A673 (cell line): Measurements from ENCODE around the gene CIP2A. TPM values are rescaled to one million over a fixed set of nuclear protein-coding genes. Genes with fewer than 3 reads are reported as not detected.

ENCODE experiments used
- BruUV-seq: library from RNA; stranded (reverse); fragments of 400-500 nt; replicated peaks from 2 replicates; lab custom pipeline; 2021; lab: Mats Ljungman, UMichigan
- CTCF ChIA-PET: fragments of 300-600 bp; sonication (Branson Sonifier 250); formaldehyde crosslinking; loops from one replicate; lab custom pipeline; 2022; ENCODE audit warnings: antibody characterized with exemption; lab: Charles Lee
- POLR2A ChIA-PET: fragments of 300-600 bp; sonication (Branson Sonifier 250); formaldehyde crosslinking; loops from one replicate; lab custom pipeline; 2022; ENCODE audit warnings: antibody characterized with exemption; ENCODE audit not compliant: low non-redundant PET; lab: Charles Lee
- DNase-seq: peaks from one replicate; pipeline ENCODE4 v3.0.0-alpha.2; 2015; ENCODE audit warnings: low spot score
- H3K27ac ChIP-seq: fragments of 200-600 bp; sonication (generic); 2 replicates; pipeline ENCODE4 v1.5.1; 2016; ENCODE audit warnings: mixed run types, low read depth, mild to moderate bottlenecking, mixed read lengths, antibody characterized with exemption, low read length; ENCODE audit not compliant: poor library complexity, severe bottlenecking
- H3K27me3 ChIP-seq: fragments of 200-600 bp; sonication (generic); replicated peaks from 2 replicates; pipeline ENCODE4 v1.6.1; 2017; ENCODE audit warnings: mixed run types, low read depth, mild to moderate bottlenecking, mixed read lengths, antibody characterized with exemption, low read length; ENCODE audit not compliant: insufficient read depth, poor library complexity
- H3K36me3 ChIP-seq: fragments of 200-600 bp; sonication (generic); 2 replicates; pipeline ENCODE4 v1.6.1; 2016; ENCODE audit warnings: mixed run types, mild to moderate bottlenecking, mixed read lengths, antibody characterized with exemption, low read length; ENCODE audit not compliant: insufficient read depth, poor library complexity, severe bottlenecking
- H3K4me1 ChIP-seq: fragments of 200-600 bp; sonication (generic); 2 replicates; pipeline ENCODE4 v1.6.1; 2017; ENCODE audit warnings: mixed run types, mild to moderate bottlenecking, mixed read lengths, antibody characterized with exemption, low read length; ENCODE audit not compliant: insufficient read depth, poor library complexity, severe bottlenecking
- H3K4me3 ChIP-seq: fragments of 200-600 bp; sonication (generic); 2 replicates; pipeline ENCODE4 v1.5.1; 2016; ENCODE audit warnings: low read depth, mixed run types, mild to moderate bottlenecking, mixed read lengths, low read length; ENCODE audit not compliant: poor library complexity, severe bottlenecking
- H3K9me3 ChIP-seq: fragments of 200-600 bp; sonication (generic); 2 replicates; pipeline ENCODE4 v1.6.1; 2016; ENCODE audit warnings: mixed run types, low read depth, mild to moderate bottlenecking, mixed read lengths, antibody characterized with exemption, low read length; ENCODE audit not compliant: poor library complexity, severe bottlenecking
- EZH2 ChIP-seq: fragments of 200-600 bp; sonication (generic); IDR thresholded peaks from 2 replicates; pipeline ENCODE4 v1.6.1; 2017; ENCODE audit warnings: borderline replicate concordance, low read depth, mild to moderate bottlenecking, mixed read lengths, antibody characterized with exemption, low read length; ENCODE audit not compliant: poor library complexity, severe bottlenecking
- intact Hi-C: fragments of 100-400 bp; cut with micrococcal nuclease; formaldehyde crosslinking; loops from one replicate; pipeline ENCODE4 v1.10.0; 2022; ENCODE audit not compliant: unreplicated experiment
- total RNA-seq: library from RNA; stranded (reverse); gene quantifications from 2 replicates; pipeline ENCODE4 v1.2.3, GENCODE V29; 2021
- TF ChIP-seq, protein P1 (sequence below): fragments of 300-800, 200-600 bp; sonication (generic); conservative IDR thresholded peaks from 2 replicates; pipeline ENCODE4 v1.5.1; 2017; ENCODE audit warnings: low read depth, mild to moderate bottlenecking, antibody characterized with exemption, low read length, moderate library complexity, mixed read lengths

The CIP2A gene
- total RNA-seq, 1 experiment from 2014 or later, result 68.4 TPM

DNA sequence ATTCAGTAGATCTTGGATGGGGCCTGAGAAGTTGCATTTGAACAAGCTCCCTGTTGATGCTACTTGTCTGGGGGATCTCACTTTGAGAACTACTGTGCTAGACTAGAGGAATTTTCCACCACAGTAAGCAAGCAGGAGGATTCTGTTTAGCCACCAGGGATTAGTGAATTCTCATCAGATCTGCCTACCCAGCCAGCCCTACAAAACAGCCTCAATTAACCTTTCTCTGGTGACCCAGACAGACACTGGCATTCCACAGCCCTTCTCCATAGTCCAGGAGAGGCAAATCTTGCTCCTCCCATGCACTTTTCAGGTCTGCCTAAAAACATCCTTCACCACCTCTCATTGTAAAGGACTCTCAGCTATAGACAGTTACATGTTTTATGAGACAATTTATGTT is 62.1 kb downstream of the CIP2A start:
- Histone ChIP-seq H3K9me3 (no peaks in the 10 kb centered on the region), H3K27me3 (no peaks in the 10 kb centered on the region), H3K4me1 (no peaks in the 10 kb centered on the region), H3K4me3 (no peak overlapping the region), H3K27ac (no peak overlapping the region), H3K36me3 (no peaks in the 10 kb centered on the region)
- no peak for TF ChIP-seq EZH2
- TF ChIP-seq, protein P1, sequence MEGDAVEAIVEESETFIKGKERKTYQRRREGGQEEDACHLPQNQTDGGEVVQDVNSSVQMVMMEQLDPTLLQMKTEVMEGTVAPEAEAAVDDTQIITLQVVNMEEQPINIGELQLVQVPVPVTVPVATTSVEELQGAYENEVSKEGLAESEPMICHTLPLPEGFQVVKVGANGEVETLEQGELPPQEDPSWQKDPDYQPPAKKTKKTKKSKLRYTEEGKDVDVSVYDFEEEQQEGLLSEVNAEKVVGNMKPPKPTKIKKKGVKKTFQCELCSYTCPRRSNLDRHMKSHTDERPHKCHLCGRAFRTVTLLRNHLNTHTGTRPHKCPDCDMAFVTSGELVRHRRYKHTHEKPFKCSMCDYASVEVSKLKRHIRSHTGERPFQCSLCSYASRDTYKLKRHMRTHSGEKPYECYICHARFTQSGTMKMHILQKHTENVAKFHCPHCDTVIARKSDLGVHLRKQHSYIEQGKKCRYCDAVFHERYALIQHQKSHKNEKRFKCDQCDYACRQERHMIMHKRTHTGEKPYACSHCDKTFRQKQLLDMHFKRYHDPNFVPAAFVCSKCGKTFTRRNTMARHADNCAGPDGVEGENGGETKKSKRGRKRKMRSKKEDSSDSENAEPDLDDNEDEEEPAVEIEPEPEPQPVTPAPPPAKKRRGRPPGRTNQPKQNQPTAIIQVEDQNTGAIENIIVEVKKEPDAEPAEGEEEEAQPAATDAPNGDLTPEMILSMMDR, result no peak
- CTCF ChIA-PET, result no interaction called here
- no peak for DNase-seq
- no TSS peak for BruUV-seq
- intact Hi-C loops, result no loop called here
- POLR2A ChIA-PET, result no interaction called here

GRCh38 chr3:108525971-108526370 is 63.3 kb downstream of the CIP2A start:
- Histone ChIP-seq H3K36me3 (no peaks in the 10 kb centered on the region), H3K9me3 (no peaks in the 10 kb centered on the region), H3K4me3 (no peak overlapping the region), H3K4me1 (no peaks in the 10 kb centered on the region), H3K27me3 (no peaks in the 10 kb centered on the region), H3K27ac (no peak overlapping the region)
- DNase-seq, result no peak
- intact Hi-C loops, result no loop called here
- BruUV-seq, result no TSS peak
- ChIA-PET POLR2A (no interaction called here), CTCF (no interaction called here)
- TF ChIP-seq, protein P1, result no peak
- TF ChIP-seq EZH2, result no peak

- H3K27ac ChIP-seq, result no peak overlapping the region
- H3K9me3 ChIP-seq, result no peaks in the 10 kb centered on the region
- CTCF ChIA-PET, result no interaction called here
- no peak for DNase-seq
- H3K36me3 ChIP-seq, result no peaks in the 10 kb centered on the region
- no TSS peak for BruUV-seq
- POLR2A ChIA-PET, result no interaction called here
- no peaks in the 10 kb centered on the region for H3K27me3 ChIP-seq
- no peaks in the 10 kb centered on the region for H3K4me1 ChIP-seq
- no peak overlapping the region for H3K4me3 ChIP-seq
- no peak for TF ChIP-seq EZH2
- TF ChIP-seq, protein P1, result no peak
- intact Hi-C loops, result no loop called here
These were observed 64.0 kb downstream of the CIP2A start for GRCh38 chr3:108525256-108525655.
